NT2/D1 (cell line): ENCODE results near the gene BBX.
"Not testable (repeated sequence)": the region's sequence is repeated elsewhere in the genome, so short reads cannot be mapped to it uniquely, and the experiment has no call there.

Experiments used
- DNase-seq: peaks from one replicate; pipeline ENCODE4 v3.0.0-alpha.2; 2011; ENCODE audit warnings: low read depth, low spot score
- H3K27me3 ChIP-seq: 2 replicates; pipeline ENCODE4 v1.6.0; 2011; ENCODE audit warnings: mild to moderate bottlenecking; ENCODE audit not compliant: insufficient read length, insufficient read depth
- H3K36me3 ChIP-seq: 2 replicates; pipeline ENCODE4 v1.6.1; 2011; ENCODE audit warnings: mild to moderate bottlenecking, low read length, mixed read lengths; ENCODE audit not compliant: insufficient read depth, insufficient read length
- H3K4me1 ChIP-seq: 2 replicates; pipeline ENCODE4 v1.5.1; 2011; ENCODE audit not compliant: insufficient read depth, insufficient read length
- H3K4me3 ChIP-seq: 2 replicates; pipeline ENCODE4 v1.5.1; 2011; ENCODE audit warnings: low read depth; ENCODE audit not compliant: insufficient read length
- H3K9ac ChIP-seq: 2 replicates; pipeline ENCODE4 v1.6.0; 2011; ENCODE audit warnings: low read depth; ENCODE audit not compliant: insufficient read length
- H3K9me3 ChIP-seq: 2 replicates; pipeline ENCODE4 v1.5.1; 2011; ENCODE audit warnings: mild to moderate bottlenecking, low read length; ENCODE audit not compliant: insufficient read depth
- SUZ12 ChIP-seq: IDR thresholded peaks from 2 replicates; pipeline ENCODE4 v1.6.1; 2011; ENCODE audit not compliant: insufficient read length, insufficient read depth; ENCODE audit errors: extremely low read depth
- YY1 ChIP-seq: IDR thresholded peaks from 2 replicates; pipeline ENCODE4 v1.6.1; 2011; ENCODE audit not compliant: insufficient read length, insufficient read depth
- ZNF274 ChIP-seq: IDR thresholded peaks from 2 replicates; pipeline ENCODE4 v1.6.1; 2011; ENCODE audit warnings: mild to moderate bottlenecking, low read depth, low read length

The BBX gene

DNA sequence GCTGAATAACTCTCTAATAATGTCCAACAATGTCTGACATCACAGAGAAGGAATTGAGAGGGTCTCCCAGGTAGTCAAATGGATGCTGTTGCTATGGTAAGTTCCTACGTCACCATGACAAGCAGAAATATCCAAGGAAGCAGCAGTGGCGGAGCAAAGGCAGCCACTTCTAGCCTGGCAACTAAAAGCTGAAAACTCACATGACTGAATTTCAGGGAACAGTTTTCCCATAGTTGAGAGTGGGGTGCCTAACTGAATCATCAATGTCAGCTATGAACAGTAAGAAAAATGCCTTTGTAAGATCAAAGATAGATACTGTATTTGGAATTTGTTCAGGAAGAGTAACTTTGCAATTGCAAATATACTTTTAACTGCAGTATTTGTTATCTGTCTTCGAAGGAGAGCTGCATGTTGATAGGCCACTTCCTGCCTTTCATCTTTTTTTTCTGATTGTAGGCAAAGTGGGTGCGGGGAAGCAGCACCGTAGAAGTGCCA, 161.7 kb downstream of the BBX start:
- Histone ChIP-seq H3K27me3 (no peaks in the 10 kb centered on the region), H3K9ac (no peak overlapping the region), H3K4me3 (no peak overlapping the region), H3K4me1 (no peaks in the 10 kb centered on the region), H3K9me3 (no peaks in the 10 kb centered on the region), H3K36me3 (no peaks in the 10 kb centered on the region)
- no peak for DNase-seq
- no peak for TF ChIP-seq YY1
- no peak for TF ChIP-seq SUZ12
- no peak for TF ChIP-seq ZNF274

DNA sequence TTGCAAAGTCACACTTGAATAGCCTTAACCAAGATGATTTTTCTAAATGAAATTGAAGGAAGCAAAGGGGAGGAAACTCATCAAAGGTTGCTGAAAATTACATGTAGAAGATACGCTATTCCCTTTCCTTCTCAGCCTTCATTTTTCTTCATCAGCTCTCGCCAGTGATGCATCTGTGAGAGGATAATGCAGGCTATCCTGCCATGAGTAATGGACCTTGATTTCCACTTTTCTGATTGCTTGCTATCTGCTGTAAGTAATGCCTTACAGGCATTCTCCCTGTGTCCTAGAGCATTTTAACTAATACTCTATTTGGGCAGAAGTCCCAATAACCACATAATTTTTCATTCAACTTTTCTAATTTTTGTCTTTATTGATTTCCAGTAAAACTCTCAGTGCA, 162.6 kb downstream of the BBX start:
- H3K9me3 ChIP-seq, result no peaks in the 10 kb centered on the region
- no peaks in the 10 kb centered on the region for H3K27me3 ChIP-seq
- DNase-seq, result no peak
- H3K4me1 ChIP-seq, result no peaks in the 10 kb centered on the region
- TF ChIP-seq YY1 (no peak), SUZ12 (no peak), ZNF274 (no peak)
- no peak overlapping the region for H3K9ac ChIP-seq
- H3K4me3 ChIP-seq, result no peak overlapping the region
- no peaks in the 10 kb centered on the region for H3K36me3 ChIP-seq

DNA sequence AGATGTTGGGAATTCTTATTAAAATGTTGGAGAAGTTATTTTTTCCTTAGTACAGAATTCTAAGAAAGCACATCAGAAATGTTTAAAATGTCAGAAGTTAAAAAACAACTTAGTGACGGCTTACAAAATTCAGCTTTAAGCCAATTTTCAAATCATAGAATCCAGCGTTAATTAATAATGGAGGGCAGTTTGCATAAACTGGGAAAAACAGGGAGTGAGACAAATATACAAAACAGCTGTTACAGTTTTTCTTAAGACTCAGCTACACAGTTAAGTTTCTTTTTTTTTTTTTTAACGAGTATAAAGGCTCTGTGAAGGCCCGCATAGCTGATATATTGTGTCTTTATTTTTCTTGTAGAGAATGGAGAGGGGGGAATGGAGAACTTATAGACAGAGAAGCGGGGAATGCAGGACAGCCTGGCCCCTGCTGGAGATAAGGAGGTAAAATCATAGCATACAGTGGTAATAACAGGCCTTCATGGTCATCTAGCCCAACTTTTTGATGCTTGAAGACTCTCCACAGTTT, 164.4 kb downstream of the BBX start:
- no peak overlapping the region for H3K4me3 ChIP-seq
- no peak overlapping the region for H3K9ac ChIP-seq
- H3K27me3 ChIP-seq, result no peaks in the 10 kb centered on the region
- H3K36me3 ChIP-seq, result no peaks in the 10 kb centered on the region
- no peak for TF ChIP-seq SUZ12
- TF ChIP-seq ZNF274, result no peak
- no peak for TF ChIP-seq YY1
- no peak for DNase-seq
- H3K4me1 ChIP-seq, result no peaks in the 10 kb centered on the region
- no peaks in the 10 kb centered on the region for H3K9me3 ChIP-seq

DNA sequence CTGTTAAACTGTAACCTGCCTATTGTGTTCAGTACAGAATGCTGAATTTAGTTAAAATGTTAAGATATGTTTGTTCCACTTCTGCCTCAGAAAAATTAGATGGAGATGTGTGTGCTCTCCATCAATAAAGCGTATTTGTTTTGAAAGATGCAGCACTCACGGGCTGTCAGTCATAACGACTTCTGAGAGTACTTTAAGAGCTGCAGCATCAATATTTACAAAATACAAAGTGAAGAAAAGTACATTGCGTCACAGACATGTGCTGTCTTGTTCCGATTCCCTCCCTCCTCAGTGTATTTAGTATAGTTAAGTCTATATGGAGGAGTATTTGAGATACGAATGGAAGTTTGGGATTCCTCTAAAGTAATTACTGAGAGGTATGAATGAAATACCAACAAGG, 166.6 kb downstream of the BBX start:
- no peak for DNase-seq
- no peak for TF ChIP-seq ZNF274
- no peak for TF ChIP-seq YY1
- TF ChIP-seq SUZ12, result no peak
- no peak overlapping the region for H3K9ac ChIP-seq
- no peaks in the 10 kb centered on the region for H3K9me3 ChIP-seq
- H3K36me3 ChIP-seq, result no peaks in the 10 kb centered on the region
- H3K4me1 ChIP-seq, result no peaks in the 10 kb centered on the region
- no peak overlapping the region for H3K4me3 ChIP-seq
- no peaks in the 10 kb centered on the region for H3K27me3 ChIP-seq

DNA sequence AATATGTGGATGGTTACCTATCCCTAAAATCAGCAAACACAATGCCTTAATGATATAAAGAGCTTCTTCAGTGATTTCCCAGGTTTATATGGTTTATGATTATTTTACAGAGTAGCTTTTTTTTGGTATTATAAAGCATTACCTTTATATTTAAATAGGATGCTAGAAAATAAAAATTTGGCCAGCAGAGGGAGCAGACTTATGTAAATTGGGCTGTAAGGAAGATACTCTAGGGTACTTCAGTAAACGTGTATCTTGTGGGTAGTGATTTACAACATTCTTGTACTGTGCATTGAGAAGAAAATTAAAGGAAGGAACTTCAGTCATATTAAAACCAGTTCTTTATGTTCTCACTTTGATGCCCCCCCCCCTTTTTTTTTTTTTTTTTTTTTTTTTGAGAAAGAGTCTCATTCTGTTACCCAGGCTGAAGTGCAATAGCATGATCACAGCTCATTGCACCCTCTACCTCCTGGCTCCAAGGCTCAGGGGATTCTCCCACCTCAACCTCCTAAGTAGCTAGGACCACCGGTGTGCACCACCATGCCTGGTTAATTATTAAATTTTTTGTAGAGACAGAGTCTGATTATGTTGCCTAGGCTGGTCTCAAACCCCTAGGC, 167.9 kb downstream of the BBX start:
- Histone ChIP-seq H3K27me3 (no peaks in the 10 kb centered on the region), H3K9me3 (no peaks in the 10 kb centered on the region), H3K4me3 (no peak overlapping the region), H3K36me3 (no peaks in the 10 kb centered on the region), H3K9ac (no peak overlapping the region), H3K4me1 (no peaks in the 10 kb centered on the region)
- no peak for TF ChIP-seq SUZ12
- TF ChIP-seq YY1, result no peak
- TF ChIP-seq ZNF274, result no peak
- peak; percentile 25 for DNase-seq

DNA sequence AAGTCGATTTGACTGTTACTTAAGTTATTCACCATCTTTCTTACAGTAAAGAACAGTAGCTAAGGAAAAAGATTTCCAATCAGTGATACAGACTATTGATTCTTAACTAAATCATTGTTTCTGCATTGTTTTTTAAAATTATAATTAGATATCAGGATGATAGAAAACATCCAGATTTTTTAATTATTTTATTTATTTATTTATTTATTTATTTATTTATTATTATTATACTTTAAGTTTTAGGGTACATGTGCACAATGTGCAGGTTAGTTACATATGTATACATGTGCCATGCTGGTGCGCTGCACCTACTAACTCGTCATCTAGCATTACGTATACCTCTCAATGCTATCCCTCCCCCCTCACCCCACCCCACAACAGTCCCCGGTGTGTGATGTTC, 169.2 kb downstream of the BBX start:
- not testable (repeated sequence) for H3K4me3 ChIP-seq, H3K36me3 ChIP-seq, H3K9me3 ChIP-seq, H3K9ac ChIP-seq, DNase-seq, H3K4me1 ChIP-seq, H3K27me3 ChIP-seq

DNA sequence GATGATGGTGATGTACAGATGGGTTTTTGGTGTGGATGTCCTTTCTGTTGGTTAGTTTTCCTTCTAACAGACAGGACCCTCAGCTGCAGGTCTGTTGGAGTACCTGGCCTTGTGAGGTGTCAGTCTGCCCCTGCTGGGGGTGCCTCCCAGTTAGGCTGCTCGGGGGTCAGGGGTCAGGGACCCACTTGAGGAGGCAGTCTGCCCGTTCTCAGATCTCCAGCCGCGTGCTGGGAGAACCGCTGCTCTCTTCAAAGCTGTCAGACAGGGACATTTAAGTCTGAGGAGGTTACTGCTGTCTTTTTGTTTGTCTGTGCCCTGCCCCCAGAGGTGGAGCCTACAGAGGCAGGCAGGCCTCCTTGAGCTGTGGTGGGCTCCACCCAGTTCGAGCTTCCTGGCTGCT, 174.6 kb downstream of the BBX start:
- H3K27me3 ChIP-seq, H3K4me1 ChIP-seq, H3K9ac ChIP-seq, H3K9me3 ChIP-seq, H3K4me3 ChIP-seq, H3K36me3 ChIP-seq, DNase-seq: not testable (repeated sequence)

DNA sequence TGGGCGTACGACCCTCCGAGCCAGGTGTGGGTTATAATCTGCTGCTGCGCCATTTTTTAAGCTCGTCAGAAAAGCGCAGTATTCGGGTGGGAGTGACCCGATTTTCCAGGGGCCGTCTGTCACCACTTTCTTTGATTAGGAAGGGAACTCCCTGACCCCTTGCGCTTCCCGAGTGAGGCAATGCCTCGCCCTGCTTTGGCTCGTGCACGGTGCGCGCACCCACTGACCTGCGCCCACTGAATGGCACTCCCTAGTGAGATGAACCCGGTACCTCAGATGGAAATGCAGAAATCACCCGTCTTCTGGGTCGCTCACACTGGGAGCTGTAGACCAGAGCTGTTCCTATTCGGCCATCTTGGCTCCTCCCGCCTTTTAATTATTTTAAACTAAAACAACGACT, 175.1 kb downstream of the BBX start:
- not testable (repeated sequence) for H3K27me3 ChIP-seq, H3K9me3 ChIP-seq, DNase-seq, H3K4me1 ChIP-seq, H3K36me3 ChIP-seq
- Histone ChIP-seq H3K9ac (peak overlapping the region; percentile 50), H3K4me3 (peak overlapping the region; percentile 42)
